Ishikawa (cell line): ENCODE data around the gene COL20A1.

Experiments
- CEBPB ChIP-seq: IDR thresholded peaks from 2 replicates; pipeline ENCODE4 v1.6.1; 2012
- CREB1 ChIP-seq: IDR thresholded peaks from 2 replicates; pipeline ENCODE4 v1.6.1; 2012; ENCODE audit warnings: low read depth
- EGR1 ChIP-seq: IDR thresholded peaks from 2 replicates; pipeline ENCODE4 v1.6.1; 2012
- EP300 ChIP-seq: IDR thresholded peaks from 2 replicates; pipeline ENCODE4 v1.6.1; 2012; ENCODE audit warnings: borderline replicate concordance
- FOXM1 ChIP-seq: IDR thresholded peaks from 2 replicates; pipeline ENCODE4 v1.6.1; 2012; ENCODE audit warnings: low read depth, borderline replicate concordance
- MAX ChIP-seq: IDR thresholded peaks from 2 replicates; pipeline ENCODE4 v1.6.1; 2012
- NFIC ChIP-seq: IDR thresholded peaks from 2 replicates; pipeline ENCODE4 v1.6.1; 2012
- RAD21 ChIP-seq: IDR thresholded peaks from 2 replicates; pipeline ENCODE4 v1.6.1; 2012; ENCODE audit warnings: low read depth
- REST ChIP-seq: IDR thresholded peaks from 2 replicates; pipeline ENCODE4 v1.6.1; 2012; ENCODE audit warnings: low read depth, mild to moderate bottlenecking
- TAF1 ChIP-seq: IDR thresholded peaks from 2 replicates; pipeline ENCODE4 v1.6.1; 2012; ENCODE audit warnings: low read depth, mild to moderate bottlenecking
- TCF12 ChIP-seq: IDR thresholded peaks from 2 replicates; pipeline ENCODE4 v1.6.1; 2012; ENCODE audit warnings: low read depth
- TEAD4 ChIP-seq: IDR thresholded peaks from 2 replicates; pipeline ENCODE4 v1.6.1; 2012
- YY1 ChIP-seq: IDR thresholded peaks from 2 replicates; pipeline ENCODE4 v1.6.1; 2012; ENCODE audit warnings: low read depth
- ZBTB7A ChIP-seq: IDR thresholded peaks from 2 replicates; pipeline ENCODE4 v1.6.1; 2012; ENCODE audit warnings: low read depth
- TF ChIP-seq, protein P1 (sequence below): IDR thresholded peaks from 2 replicates; pipeline ENCODE4 v1.6.1; 2012

COL20A1 gene

DNA sequence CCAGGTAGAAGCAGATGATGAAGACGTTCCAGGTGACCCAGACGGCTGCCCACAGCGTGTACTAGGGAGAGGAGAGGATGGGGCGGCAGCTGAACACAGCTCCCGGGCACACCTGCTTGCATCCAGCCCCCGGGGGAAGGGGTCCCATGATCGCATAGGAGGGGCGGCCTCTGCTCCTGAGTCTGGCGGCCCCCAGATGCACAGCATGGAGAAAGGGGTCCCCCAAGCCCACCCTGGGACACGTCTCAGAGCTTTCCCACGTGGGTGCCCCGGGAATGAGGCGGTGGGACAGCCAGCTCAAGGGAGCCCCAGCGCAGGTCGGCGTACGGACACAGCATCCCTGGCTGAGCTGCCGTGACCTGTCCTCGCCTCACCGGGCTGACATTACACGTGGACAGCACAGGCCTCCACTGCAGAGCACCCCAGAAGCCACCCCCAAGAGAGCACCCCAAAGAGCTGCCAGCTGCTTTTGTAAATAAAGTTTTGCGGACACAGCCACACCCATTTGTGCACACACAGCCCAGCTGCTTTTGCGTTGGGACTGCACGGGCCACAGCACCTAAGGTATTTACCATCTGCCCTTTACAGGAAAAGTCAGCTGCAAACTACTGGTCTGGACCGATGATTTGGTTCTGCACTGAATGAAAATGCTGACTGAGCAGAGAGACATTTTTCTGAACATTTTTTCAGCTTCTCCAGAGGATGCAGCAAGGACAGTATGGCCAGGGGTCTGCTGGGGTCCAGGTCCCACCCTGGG is 44.0 kb upstream of the COL20A1 start:
- TF ChIP-seq TEAD4, result peak; percentile 54
- 0 out of 2 replicates have a peak, but pooled peaks have one; percentile 11 for TF ChIP-seq NFIC
- TF ChIP-seq FOXM1, result no peak
- peak; percentile 52; the same call in 1 of the 2 replicates for TF ChIP-seq EP300
- TF ChIP-seq TCF12, result peak; percentile 85
- TF ChIP-seq MAX, result peak; percentile 62; the same call in 1 of the 2 replicates
- TF ChIP-seq CREB1, result no peak
- TF ChIP-seq, protein P1, sequence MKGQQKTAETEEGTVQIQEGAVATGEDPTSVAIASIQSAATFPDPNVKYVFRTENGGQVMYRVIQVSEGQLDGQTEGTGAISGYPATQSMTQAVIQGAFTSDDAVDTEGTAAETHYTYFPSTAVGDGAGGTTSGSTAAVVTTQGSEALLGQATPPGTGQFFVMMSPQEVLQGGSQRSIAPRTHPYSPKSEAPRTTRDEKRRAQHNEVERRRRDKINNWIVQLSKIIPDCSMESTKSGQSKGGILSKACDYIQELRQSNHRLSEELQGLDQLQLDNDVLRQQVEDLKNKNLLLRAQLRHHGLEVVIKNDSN, result 0 out of 2 replicates have a peak, but pooled peaks have one; percentile 2

GRCh38 chr20:63249891-63250290 is 43.1 kb upstream of the COL20A1 start:
- TF ChIP-seq TCF12 (no peak), EGR1 (no peak), NFIC (no peak), YY1 (no peak), CREB1 (no peak), MAX (no peak), CEBPB (no peak), ZBTB7A (no peak), EP300 (no peak), TAF1 (no peak), REST (no peak)
- TF ChIP-seq, protein P1, result no peak

DNA sequence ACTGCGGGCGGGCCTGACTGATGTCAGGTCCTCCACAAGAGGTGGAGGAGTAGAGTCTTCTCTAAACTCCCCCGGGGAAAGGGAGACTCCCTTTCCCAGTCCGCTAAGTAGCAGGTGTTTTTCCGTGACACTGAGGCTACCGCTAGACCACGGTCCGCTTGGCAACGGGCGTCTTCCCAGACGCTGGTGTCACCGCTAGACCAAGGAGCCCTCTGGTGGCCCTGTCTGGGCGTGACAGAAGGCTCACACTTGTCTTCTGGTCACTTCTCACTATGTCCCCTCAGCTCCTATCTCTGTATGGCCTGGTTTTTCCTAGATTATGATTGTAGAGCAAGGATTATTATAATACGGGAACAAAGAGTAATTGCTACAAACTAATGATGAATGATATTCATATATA is 41.6 kb upstream of the COL20A1 start:
- TF ChIP-seq RAD21, result peak; percentile 53

GRCh38 chr20:63252284-63252711 is 40.7 kb upstream of the COL20A1 start:
- TF ChIP-seq MAX (no peak), CREB1 (no peak), TCF12 (no peak), TEAD4 (no peak), TAF1 (no peak), CEBPB (no peak), YY1 (no peak)

- TF ChIP-seq TAF1, result no peak
- no peak for TF ChIP-seq REST
- no peak for TF ChIP-seq YY1
- no peak for TF ChIP-seq EGR1
- no peak for TF ChIP-seq NFIC
- no peak for TF ChIP-seq TCF12
Observed at GRCh38 chr20:63253065-63253437, 39.9 kb upstream of the COL20A1 start.

DNA sequence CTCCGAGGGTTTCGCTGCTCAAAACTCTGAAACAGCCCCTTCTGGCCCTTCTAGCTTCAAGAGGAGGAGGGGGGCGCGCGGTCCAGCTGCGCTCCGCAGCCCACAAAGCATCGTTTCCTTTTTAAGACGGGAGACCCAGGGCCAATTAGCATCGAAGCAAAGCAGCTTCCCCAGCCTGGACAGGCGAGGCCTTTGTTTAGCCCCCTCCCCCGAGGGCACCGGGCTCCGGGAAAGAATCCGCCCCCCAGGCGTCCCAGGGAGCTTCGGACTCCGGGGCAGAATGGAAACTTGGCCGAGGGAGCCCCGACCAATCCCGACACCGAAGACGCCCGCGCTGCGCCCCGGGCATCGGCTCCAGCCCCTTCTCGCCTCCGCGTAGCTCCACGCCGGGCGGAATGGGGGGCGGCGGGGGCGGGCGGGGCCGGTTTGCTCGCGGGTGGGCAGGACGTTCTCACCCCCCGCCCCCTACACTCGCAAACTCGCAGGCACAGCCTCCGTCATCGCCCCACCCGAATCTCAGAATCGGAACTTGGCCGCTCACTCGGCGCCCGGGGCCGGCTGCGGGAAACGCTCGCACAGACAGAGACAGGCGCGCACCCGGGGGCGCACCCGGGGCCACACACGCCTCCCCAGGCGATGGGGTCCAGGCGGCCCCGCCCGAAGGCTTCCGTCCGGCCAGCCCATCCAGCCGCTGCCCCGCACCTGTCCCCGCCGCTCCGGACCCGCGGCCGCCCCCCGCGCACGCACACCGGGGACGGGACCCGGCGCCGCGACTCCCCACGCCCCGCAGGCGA is 39.4 kb upstream of the COL20A1 start:
- TF ChIP-seq NFIC (no peak), CREB1 (no peak), TAF1 (no peak), TEAD4 (no peak), EP300 (no peak), CEBPB (no peak), MAX (no peak), RAD21 (no peak), EGR1 (no peak), TCF12 (no peak)
- TF ChIP-seq, protein P1, result no peak
